SK-N-SH treated with all-trans-retinoic acid at 6 μM for 48 hours (cell line): ENCODE data around the gene C1QL2.

Experiments
- ATAC-seq: fragments of 200-7000 bp; cut with Tn5 transposase; 3 replicates; pipeline ENCODE4 v1.9.1; 2020; ENCODE audit warnings: mild to moderate bottlenecking, moderate library complexity
- ARNTL ChIP-seq: fragments of 450-650 bp; formaldehyde crosslinking; IDR thresholded peaks from 2 replicates; pipeline ENCODE4 v1.5.0; 2020; ENCODE audit warnings: low read depth, mild to moderate bottlenecking, moderate library complexity, borderline replicate concordance
- BACH2 ChIP-seq: fragments of 250-450 bp; sonication (Bioruptor Pico); IDR thresholded peaks from 2 replicates; pipeline ENCODE4 v1.9.0; 2021; ENCODE audit warnings: mild to moderate bottlenecking, borderline replicate concordance
- CSDC2 ChIP-seq: fragments of 250-450 bp; sonication (Bioruptor Pico); IDR thresholded peaks from 2 replicates; pipeline ENCODE4 v1.5.0; 2020; ENCODE audit warnings: mild to moderate bottlenecking, moderate library complexity
- CSRNP3 ChIP-seq: fragments of 250-450 bp; sonication (Bioruptor Pico); IDR thresholded peaks from 2 replicates; pipeline ENCODE4 v1.5.1; 2021; ENCODE audit warnings: mild to moderate bottlenecking, moderate library complexity
- ESRRG ChIP-seq: fragments of 250-450 bp; sonication (Bioruptor Pico); IDR thresholded peaks from 2 replicates; pipeline ENCODE4 v1.6.1; 2021; ENCODE audit warnings: mild to moderate bottlenecking
- GLIS3 ChIP-seq: fragments of 250-450 bp; sonication (Bioruptor Pico); IDR thresholded peaks from 2 replicates; pipeline ENCODE4 v1.5.0; 2020; ENCODE audit warnings: mild to moderate bottlenecking, moderate library complexity
- ISL1 ChIP-seq: fragments of 250-450 bp; sonication (Bioruptor Pico); IDR thresholded peaks from 2 replicates; pipeline ENCODE4 v2.1.2; 2022; ENCODE audit warnings: mild to moderate bottlenecking, moderate library complexity
- PATZ1 ChIP-seq: fragments of 250-450 bp; sonication (Bioruptor Pico); IDR thresholded peaks from 2 replicates; pipeline ENCODE4 v1.8.0; 2020; ENCODE audit warnings: mild to moderate bottlenecking, moderate library complexity, borderline replicate concordance
- SNAI2 ChIP-seq: fragments of 250-450 bp; sonication (Bioruptor Pico); IDR thresholded peaks from 2 replicates; pipeline ENCODE4 v1.5.0; 2020; ENCODE audit warnings: mild to moderate bottlenecking, moderate library complexity
- TOX ChIP-seq: fragments of 250-450 bp; sonication (Bioruptor Pico); IDR thresholded peaks from 2 replicates; pipeline ENCODE4 v1.8.0; 2021; ENCODE audit warnings: mild to moderate bottlenecking, moderate library complexity, borderline replicate concordance
- ZC3H10 ChIP-seq: fragments of 250-450 bp; sonication (Bioruptor Pico); IDR thresholded peaks from 2 replicates; pipeline ENCODE4 v1.5.1; 2021; ENCODE audit warnings: mild to moderate bottlenecking, moderate library complexity
- ZFP3 ChIP-seq: fragments of 250-450 bp; sonication (Bioruptor Pico); IDR thresholded peaks from 2 replicates; pipeline ENCODE4 v1.5.0; 2020; ENCODE audit warnings: mild to moderate bottlenecking, moderate library complexity
- ZFP30 ChIP-seq: fragments of 450-650 bp; formaldehyde crosslinking; IDR thresholded peaks from 2 replicates; pipeline ENCODE4 v1.5.0; 2022; ENCODE audit warnings: mild to moderate bottlenecking, moderate library complexity
- ZNF565 ChIP-seq: fragments of 450-650 bp; formaldehyde crosslinking; conservative IDR thresholded peaks from 2 replicates; pipeline ENCODE4 v1.5.0; 2020; ENCODE audit warnings: low read depth, mild to moderate bottlenecking, moderate library complexity
- ZNF70 ChIP-seq: fragments of 450-650 bp; formaldehyde crosslinking; IDR thresholded peaks from 2 replicates; pipeline ENCODE4 v1.5.0; 2020; ENCODE audit warnings: mild to moderate bottlenecking, moderate library complexity
- ZNF8 ChIP-seq: fragments of 450-650 bp; formaldehyde crosslinking; IDR thresholded peaks from 2 replicates; pipeline ENCODE4 v1.5.0; 2020; ENCODE audit warnings: mild to moderate bottlenecking, moderate library complexity
- TF ChIP-seq, protein P1 (sequence below): fragments of 250-450 bp; sonication (Bioruptor Pico); IDR thresholded peaks from 2 replicates; pipeline ENCODE4 v1.5.0; 2020; ENCODE audit warnings: mild to moderate bottlenecking, moderate library complexity

Gene C1QL2

DNA sequence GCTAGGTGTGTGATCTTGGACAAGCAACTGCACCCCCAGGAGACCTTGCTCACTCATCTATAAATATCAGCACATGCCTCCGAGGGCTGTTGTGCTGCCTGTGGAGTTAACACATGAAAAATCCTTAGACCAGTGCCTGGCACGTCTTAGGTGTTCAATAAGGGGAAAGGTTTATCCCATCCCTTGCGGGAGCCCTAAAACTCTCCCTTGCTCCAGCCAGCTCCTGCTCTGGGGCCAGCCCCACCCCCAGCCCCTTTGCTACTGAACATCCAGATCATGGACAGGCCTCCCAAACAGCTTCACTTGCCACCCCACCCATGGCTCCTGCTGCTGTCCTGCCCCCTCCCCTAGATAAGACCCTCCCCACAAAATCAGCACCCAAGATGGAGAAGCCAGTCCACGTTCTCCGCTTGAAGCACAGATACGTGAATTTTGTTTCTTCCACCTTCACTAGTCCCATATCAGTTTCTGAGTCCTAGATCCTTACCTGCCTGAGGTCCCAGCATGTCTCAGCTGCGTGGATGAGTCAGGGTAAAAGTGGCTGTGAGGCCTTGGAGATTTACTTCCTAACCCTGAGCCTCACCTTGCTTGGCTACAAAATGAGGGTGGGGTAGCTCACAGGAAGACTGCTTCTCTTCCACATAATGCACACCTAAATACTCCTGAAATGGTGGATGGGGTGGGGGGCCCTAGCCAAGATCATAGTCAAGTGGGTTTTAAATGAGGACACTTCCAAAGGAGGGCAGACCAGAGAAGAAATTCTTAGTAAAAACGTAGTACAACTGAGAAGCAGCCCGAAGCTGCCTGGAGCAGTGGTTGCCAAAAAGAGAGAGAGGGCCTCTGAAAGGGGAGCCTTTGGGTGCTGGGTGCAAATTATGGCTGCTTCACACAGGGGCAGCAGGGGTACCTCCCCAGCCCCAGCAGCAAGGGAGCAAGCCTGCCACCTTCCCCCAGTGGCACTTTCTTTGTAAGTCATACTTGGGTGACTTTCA, 40.4 kb downstream of the C1QL2 start:
- ATAC-seq: no peak
- TF ChIP-seq ARNTL (CRISPR knock-in tag): no peak
- no peak for TF ChIP-seq SNAI2
- no peak for TF ChIP-seq ESRRG
- TF ChIP-seq PATZ1 (CRISPR knock-in tag): no peak
- no peak for TF ChIP-seq TOX (CRISPR knock-in tag)
- TF ChIP-seq CSDC2 (CRISPR knock-in tag): no peak
- no peak for TF ChIP-seq BACH2
- TF ChIP-seq ZNF565 (CRISPR knock-in tag): no peak
- TF ChIP-seq ZFP30 (CRISPR knock-in tag): no peak
- no peak for TF ChIP-seq ZFP3 (CRISPR knock-in tag)
- TF ChIP-seq ZC3H10 (CRISPR knock-in tag): no peak

- TF ChIP-seq CSRNP3 (CRISPR knock-in tag) (no peak), ZC3H10 (CRISPR knock-in tag) (no peak)
- ATAC-seq: no peak
Observed at GRCh38 chr2:119117408-119117807, 41.1 kb downstream of the C1QL2 start.

- TF ChIP-seq GLIS3 (CRISPR knock-in tag) (no peak), ESRRG (no peak), ZC3H10 (CRISPR knock-in tag) (no peak), ZNF8 (no peak), CSRNP3 (CRISPR knock-in tag) (no peak), ZNF70 (CRISPR knock-in tag) (no peak), PATZ1 (CRISPR knock-in tag) (no peak), ISL1 (CRISPR knock-in tag) (no peak)
- TF ChIP-seq, protein P1, sequence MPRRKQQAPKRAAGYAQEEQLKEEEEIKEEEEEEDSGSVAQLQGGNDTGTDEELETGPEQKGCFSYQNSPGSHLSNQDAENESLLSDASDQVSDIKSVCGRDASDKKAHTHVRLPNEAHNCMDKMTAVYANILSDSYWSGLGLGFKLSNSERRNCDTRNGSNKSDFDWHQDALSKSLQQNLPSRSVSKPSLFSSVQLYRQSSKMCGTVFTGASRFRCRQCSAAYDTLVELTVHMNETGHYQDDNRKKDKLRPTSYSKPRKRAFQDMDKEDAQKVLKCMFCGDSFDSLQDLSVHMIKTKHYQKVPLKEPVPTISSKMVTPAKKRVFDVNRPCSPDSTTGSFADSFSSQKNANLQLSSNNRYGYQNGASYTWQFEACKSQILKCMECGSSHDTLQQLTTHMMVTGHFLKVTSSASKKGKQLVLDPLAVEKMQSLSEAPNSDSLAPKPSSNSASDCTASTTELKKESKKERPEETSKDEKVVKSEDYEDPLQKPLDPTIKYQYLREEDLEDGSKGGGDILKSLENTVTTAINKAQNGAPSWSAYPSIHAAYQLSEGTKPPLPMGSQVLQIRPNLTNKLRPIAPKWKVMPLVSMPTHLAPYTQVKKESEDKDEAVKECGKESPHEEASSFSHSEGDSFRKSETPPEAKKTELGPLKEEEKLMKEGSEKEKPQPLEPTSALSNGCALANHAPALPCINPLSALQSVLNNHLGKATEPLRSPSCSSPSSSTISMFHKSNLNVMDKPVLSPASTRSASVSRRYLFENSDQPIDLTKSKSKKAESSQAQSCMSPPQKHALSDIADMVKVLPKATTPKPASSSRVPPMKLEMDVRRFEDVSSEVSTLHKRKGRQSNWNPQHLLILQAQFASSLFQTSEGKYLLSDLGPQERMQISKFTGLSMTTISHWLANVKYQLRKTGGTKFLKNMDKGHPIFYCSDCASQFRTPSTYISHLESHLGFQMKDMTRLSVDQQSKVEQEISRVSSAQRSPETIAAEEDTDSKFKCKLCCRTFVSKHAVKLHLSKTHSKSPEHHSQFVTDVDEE: no peak
- ATAC-seq: no peak
Observed at GRCh38 chr2:119116411-119117295, 41.9 kb downstream of the C1QL2 start.
